GM18909 (cell line): ENCODE results near the gene LILRA5.
"Not testable (repeated sequence)": the region's sequence is repeated elsewhere in the genome, so short reads cannot be mapped to it uniquely, and the experiment has no call there.

Source experiments
- ATAC-seq: cut with Tn5 transposase; IDR thresholded peaks from one replicate; pipeline ENCODE4 v1.9.1; 2021; ENCODE audit warnings: mild to moderate bottlenecking; ENCODE audit not compliant: unreplicated experiment, poor library complexity

The LILRA5 gene

DNA sequence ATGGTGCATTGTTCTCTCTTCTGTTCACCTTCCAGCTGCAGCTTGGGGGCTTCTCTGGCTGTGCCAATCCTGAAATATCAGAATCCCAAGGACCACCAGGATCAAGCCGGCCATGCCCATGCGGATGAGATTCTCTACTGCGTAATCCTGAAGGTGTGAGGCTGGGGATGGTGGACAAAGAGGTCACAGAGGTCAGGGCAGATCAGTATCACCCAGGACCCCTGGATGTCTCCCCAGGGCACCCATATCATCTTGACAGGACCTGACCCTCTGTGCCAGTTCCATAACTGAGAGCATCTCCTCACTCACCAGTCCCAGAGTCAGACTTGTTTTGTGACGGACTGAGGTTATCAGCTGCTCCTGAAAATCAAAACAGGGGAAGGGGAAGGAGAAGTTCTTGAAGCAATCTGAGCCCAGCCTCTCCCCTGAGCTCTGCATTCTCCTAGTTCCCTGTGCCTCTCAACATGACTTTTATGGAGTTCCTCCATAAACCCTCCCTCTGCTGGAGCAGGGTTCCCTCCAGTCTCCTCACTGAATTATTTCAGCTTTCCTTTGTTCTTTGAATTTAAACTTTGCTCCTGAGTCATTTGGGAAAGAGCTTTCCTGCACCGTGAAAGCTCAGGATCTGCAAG lies 5.5 kb downstream of the LILRA5 start:
- no peak for ATAC-seq

- no peak for ATAC-seq
Observed at GRCh38 chr19:54305141-54305540, 7.8 kb downstream of the LILRA5 start.

DNA sequence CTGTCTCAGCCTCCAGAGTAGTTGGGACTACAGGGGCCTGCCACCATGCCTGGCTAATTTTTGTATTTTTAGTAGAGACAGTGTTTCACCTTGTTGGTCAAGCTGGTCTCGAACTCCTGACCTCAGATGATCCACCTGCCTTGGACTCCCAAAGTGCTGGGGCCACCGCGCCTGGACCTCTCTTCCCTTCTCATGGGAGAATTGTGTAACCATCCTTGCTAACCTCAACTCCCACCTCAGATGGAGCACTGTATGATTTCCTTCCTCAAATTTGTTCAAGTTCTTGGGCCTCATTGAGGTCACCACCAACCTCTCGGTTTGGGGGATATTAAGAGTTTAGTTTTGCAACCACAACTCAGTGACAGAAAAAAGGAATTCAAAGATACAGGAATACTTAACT lies 10.7 kb downstream of the LILRA5 start:
- no peak for ATAC-seq

DNA sequence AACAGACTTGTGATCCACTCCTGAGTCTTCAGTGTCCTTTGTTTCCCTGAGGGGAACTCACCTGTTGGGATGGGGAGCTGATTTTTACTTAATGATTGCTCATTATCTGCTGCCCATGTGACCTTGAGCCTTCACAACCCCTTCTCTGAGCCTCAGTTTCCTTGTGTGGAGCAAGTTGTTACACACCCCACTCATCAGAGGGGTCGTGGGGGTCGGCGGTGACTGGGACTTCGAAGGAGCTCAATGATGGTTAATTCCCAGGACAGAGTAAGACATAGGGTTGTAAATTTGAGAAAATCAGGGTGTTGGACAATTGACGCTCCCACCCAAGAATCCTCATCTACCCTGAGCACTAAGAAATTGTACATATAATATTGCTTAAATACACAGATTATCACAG lies 13.5 kb downstream of the LILRA5 start:
- no peak for ATAC-seq

DNA sequence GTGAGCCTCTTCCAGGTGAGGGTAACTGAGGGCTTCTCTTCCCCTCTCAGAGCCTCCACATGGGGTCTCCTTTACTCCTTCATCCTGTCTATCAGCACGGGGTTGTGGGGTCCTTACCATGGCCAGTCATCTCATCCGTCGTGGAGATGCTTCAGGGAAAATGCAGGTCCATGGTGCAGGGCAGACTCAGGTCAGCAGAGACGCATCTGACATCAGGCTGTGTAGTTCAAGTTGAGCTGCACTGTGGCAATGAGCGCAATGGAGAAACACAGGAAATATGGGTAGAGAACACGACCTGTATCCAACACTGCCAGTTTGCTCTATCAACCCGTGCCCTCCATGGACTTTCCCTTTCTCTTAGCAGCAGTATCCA lies 13.9 kb downstream of the LILRA5 start:
- no peak for ATAC-seq

- ATAC-seq: no peak
Observed at GRCh38 chr19:54298357-54299125, 14.4 kb downstream of the LILRA5 start.

DNA sequence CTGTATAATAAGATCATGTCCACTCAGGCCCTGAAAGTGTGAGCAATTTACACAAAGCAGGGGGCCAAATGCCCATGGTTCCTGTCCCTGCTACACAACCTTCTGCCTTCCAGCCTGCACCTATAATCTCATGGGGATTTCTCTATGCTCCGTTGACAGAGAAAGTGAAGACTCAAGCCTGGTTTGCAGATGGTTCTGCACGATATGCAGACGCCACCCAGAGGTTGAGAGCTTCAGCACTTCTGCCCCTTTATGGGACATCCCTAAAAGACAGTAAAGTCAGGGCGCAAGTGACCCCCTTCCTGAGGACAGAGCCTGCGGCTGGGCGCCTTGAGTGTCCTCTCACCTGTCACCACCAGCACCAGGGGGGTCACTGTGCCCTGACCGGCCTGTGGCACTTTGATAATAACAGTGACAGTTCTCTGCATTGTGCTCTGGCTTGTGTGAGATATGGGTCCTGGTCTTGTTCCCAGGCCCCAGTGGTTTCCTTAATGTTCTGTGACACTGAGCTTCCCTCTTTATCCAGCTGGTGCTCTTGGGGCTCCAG lies 15.1 kb downstream of the LILRA5 start:
- no peak for ATAC-seq

DNA sequence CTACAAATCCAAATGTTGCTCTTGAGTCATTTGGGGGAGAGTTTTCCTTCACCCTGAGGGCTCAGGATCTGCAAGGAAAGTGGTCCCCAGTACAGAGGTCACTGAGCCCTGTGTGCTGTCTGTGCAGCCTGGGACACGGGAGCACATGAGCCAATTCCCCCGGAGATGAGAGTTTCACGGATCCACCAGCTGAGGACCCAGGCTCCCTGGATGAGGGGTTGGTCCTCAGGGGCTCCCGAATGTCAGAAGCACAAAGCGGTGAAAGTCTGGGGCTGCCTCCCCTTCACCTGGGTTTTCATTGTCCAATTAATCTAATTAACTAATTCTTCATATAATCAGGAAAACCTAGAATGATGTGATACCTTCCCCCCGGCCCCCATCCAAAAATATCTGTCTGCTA lies 18.4 kb downstream of the LILRA5 start:
- ATAC-seq: no peak

DNA sequence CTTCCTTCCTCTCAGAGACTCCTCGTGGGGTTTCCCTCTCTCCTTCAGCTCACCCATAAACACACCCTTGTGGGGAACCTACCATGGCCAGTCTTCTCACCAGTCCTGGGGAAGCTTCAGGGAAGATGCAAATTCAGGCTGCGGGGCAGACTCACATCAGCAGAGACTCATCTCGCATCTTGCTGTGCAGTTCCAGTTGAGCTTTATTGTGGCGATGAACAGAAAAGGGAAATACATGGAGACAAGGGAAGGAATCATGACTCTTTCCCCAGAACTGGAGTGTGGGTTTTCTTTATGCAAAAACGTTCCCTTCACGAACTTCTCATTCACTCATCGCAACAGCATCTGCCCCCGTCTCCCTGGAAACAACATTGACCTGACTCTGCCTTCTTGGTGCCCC lies 23.8 kb downstream of the LILRA5 start:
- not testable (repeated sequence) for ATAC-seq

- no peak for ATAC-seq
Observed at GRCh38 chr19:54287456-54287855, 25.5 kb downstream of the LILRA5 start.

DNA sequence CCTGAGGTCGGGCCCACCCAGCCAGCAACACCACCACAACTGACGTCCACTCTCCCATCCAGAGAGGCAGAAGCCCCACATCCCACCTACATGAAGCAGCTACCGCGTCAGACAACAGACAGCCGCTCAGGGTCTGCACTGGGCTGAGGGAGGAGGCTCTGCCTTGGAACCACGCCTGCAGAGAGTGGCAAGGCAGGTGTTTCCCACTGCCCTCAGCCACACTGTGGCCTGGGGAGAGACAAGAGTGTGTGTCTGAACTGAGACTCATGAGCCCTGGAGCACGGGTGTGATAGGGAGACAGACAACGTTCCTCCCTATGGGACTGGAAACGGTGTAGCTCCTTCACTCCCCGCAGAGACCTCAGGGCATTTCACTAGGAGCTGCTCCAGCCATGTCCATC lies 26.7 kb downstream of the LILRA5 start:
- ATAC-seq: not testable (repeated sequence)

DNA sequence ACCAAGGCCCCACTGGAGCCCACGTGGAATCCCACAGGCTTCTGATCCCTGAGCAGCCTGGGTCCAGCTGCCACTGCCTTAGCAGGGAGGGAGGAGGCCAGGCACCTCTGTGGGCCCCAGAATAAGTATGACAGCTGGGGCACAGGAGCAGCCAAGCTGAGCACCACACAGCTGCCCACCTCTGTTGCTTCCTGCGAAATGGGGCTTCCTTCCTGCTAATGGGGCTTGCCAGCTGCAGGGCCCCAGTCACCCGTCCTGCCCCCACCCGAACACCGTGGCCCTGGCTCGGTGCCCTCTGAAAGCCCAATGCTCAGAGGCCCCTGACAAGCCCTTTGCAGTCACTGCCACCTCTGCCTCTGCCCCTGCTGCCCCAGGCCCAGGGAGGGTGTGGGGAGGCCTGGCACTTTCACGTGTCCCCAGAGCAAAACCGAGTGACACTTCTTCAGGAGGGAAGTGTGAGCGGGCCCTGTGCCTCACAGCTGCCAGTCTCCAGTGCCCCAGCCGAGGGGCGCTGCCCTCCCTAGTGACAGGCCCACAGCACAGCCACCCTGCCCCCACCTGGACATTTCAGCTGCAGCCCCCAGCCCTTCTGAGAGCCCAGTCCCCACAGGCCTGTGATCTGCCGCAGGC lies 27.4 kb downstream of the LILRA5 start:
- not testable (repeated sequence) for ATAC-seq

DNA sequence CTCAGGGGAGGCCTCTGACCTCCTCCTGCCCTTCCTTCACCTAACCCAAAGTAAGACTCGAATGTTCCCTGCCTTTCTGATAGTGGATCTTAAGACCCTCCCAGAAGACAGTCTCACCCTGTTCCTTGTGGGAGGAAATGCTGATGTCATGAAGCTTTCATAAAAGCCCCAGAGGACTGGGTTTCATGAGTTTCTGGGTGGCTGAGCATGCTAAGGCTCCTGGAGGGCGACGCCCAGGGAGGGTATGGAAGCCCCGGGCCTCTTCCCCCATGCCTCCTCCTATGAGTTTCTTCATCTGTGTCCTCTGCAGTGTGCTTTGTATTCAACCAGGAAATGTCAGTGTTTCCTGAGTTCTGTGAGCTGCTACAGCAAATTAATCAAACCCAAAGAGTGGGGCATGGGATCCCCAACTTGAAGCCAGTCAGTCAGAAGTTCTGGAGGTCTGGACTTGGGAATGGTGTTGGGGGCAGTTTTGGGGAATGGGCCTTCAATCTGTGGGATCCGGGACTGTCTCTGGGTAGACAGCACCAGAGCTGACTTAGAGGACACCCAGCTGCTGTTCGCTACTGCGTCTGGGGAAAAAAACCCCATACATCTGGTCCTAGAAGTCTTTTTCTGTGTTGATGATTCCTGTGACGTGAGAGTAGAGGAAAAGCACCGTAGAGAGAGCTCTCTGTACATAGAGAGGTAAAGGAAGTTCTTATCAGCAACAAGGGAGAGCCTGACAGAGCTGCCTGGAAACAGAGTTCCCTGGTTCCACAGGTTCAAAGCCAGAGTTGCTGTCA lies 30.1 kb downstream of the LILRA5 start:
- ATAC-seq: no peak

GRCh38 chr19:54281729-54282075 lies 31.3 kb downstream of the LILRA5 start:
- not testable (repeated sequence) for ATAC-seq

DNA sequence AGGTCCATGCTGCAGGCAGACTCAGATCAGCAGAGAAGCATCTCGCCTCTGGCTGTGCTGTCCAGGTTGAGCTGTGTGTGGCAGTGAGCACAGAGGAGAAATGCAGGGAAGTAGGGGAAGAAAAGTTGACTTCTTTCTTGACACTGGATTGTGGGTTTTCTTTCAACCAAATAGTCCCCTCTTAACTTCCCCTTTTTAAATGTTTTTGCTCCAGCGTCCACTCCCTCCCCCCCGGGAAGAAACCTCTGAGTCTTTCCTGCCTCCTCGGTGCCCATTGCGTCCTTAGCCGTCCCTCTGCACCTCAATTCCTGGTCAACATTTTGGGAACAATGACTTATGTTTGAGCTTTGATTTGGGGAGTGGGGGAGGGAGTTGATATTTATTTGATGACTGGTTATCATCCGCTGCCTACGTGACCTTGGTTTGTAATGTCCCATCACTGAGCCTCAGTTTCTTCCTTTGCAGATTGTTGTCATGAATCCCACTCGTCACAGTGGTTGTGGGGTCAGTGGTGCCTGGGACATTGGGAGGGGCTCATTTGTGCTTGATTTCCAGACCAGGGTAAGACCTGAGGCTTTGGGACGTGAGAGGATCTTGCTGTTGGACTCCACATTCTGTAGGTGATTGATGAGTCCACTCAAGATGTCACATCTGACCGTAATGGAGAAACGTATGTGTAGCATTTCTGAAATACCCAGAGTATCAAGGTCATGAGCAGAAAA lies 31.8 kb downstream of the LILRA5 start, which contains the start of gene LILRB2:
TSS of gene LILRB2 (minus strand) at position 104 of the 722 bp plus-strand sequence. CDS start 614 bp downstream, outside the sequence.
- no peak for ATAC-seq

DNA sequence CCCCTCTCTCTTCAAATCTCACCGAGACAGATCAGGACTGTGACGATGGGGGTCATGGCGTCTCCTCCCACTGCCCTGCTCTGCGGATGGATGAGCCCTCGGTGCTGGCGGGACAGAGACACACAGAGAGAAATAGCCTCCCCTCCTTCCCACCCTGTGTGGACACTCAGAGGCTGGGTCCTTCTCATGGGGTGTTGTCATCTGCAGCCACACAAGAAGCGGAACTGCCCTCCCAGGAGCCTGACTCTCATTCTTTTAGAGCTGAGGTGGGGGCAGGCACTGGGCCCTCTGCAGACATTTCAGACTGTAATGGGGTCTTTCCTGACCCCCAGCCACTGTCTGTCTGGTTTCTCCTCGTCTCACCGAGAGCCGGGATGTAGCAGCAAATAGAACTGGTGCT lies 32.5 kb downstream of the LILRA5 start:
- not testable (repeated sequence) for ATAC-seq

GRCh38 chr19:54280025-54280424 lies 32.9 kb downstream of the LILRA5 start:
- ATAC-seq: not testable (repeated sequence)

DNA sequence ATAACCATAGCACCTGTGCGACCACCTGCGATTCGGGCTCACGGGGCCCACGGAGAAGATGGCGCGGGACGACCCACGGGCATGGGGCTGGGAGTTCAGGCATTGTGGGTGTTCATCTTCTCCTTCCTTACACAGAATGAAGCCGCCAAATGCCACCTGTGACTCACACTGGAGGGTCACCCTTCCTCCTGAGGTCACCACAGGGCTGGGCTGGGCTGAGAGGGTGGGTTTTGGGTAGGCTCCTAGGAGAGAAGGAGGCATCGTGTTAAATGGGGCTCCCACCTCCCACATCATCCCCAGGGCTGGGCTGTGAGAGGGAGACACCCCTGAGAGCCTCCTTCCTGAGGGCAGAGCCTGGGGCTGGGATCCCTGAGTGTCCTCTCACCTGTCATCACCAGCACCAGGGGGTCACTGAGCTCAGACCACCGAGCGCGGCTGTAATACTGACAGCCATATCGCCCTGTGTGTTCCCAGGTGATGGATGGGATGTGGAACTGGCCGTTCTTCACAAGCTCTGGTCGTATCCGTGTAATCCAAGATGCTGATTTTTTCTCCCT lies 33.5 kb downstream of the LILRA5 start:
- ATAC-seq: no peak

GRCh38 chr19:54278571-54279195 lies 34.3 kb downstream of the LILRA5 start:
- not testable (repeated sequence) for ATAC-seq
